GM12878 (cell line): ENCODE results near the gene ESR1. TPM values are rescaled to one million over a fixed set of nuclear protein-coding genes. Genes with fewer than 3 reads are reported as not detected.

Source experiments
- BRCA1 ChIP-seq: IDR thresholded peaks from 2 replicates; pipeline ENCODE4 v1.6.1; 2011; ENCODE audit warnings: low read depth, low read length, improper control_type of control experiment
- CREM ChIP-seq: IDR thresholded peaks from 2 replicates; pipeline ENCODE4 v1.6.1; 2014; ENCODE audit warnings: antibody characterized with exemption, low read depth
- DPF2 ChIP-seq: fragments of 450-650 bp; IDR thresholded peaks from 2 replicates; pipeline ENCODE4 v1.6.1; 2017; ENCODE audit warnings: mild to moderate bottlenecking
- IRF4 ChIP-seq: IDR thresholded peaks from 2 replicates; pipeline ENCODE4 v1.6.1; 2011; ENCODE audit warnings: low read depth, low read length
- PAX5 ChIP-seq: IDR thresholded peaks from 2 replicates; pipeline ENCODE4 v1.6.1; 2011; ENCODE audit warnings: low read depth, low read length, borderline replicate concordance
- SMAD1 ChIP-seq: fragments of 450-650 bp; IDR thresholded peaks from 2 replicates; pipeline ENCODE4 v1.6.1; 2018; ENCODE audit warnings: mild to moderate bottlenecking, low read depth; ENCODE audit not compliant: partially characterized antibody
- ZZZ3 ChIP-seq: IDR thresholded peaks from 2 replicates; pipeline ENCODE4 v1.6.1; 2011; ENCODE audit warnings: low read depth; ENCODE audit not compliant: control insufficient read depth, insufficient read length
- polyA plus RNA-seq, 11 experiments: library from polyadenylated mRNA; depleted of rRNA in 4 of 11; unstranded in 6 of 11; stranded (reverse) in 5 of 11; fragments of >200 nt; fragmentation: Nextera tagmentation in 4 of 11; fragmentation: Illumina TruSeq in 1 of 11; extraction: Ambion mirVana in 4 of 11; extraction: Trizol in 1 of 11; gene quantifications; 1 replicate in 1 of 11; 2 replicates in 10 of 11; pipeline versions ENCODE4 v1.2.1 to v1.2.3, GENCODE V29; 2011 to 2016; ENCODE audit warnings: inconsistent platforms in 2 of 11, missing spikeins in 2 of 11, low read depth in 1 of 11
- total RNA-seq, 4 experiments: library from RNA; depleted of rRNA in 3 of 4; stranded (reverse); fragments of >200 nt in 3 of 4; fragmentation: Illumina TruSeq in 1 of 4; extraction: Trizol in 1 of 4; gene quantifications; 2 replicates each; pipeline versions ENCODE4 v1.2.1 to v1.2.3, GENCODE V29; 2013 to 2021
- TF ChIP-seq, protein P1 (sequence below): IDR thresholded peaks from 2 replicates; pipeline ENCODE4 v1.6.1; 2011; ENCODE audit warnings: borderline replicate concordance, low read depth, mild to moderate bottlenecking, moderate library complexity, low read length; ENCODE audit not compliant: insufficient read depth, poor library complexity, severe bottlenecking
- TF ChIP-seq, protein P2 (sequence below): fragments of 450-650 bp; conservative IDR thresholded peaks from 2 replicates; pipeline ENCODE4 v1.6.1; 2017; ENCODE audit warnings: mild to moderate bottlenecking, moderate library complexity
- TF ChIP-seq, protein P3 (sequence below): fragments of 450-650 bp; formaldehyde crosslinking; IDR thresholded peaks from 2 replicates; pipeline ENCODE4 v1.5.0; 2022; ENCODE audit warnings: mild to moderate bottlenecking, missing genetic modification characterization
- TF ChIP-seq, protein P4 (sequence below): fragments of 450-650 bp; IDR thresholded peaks from 2 replicates; pipeline ENCODE4 v1.6.1; 2017; ENCODE audit warnings: low read depth, mild to moderate bottlenecking, moderate library complexity
- TF ChIP-seq, protein P5 (sequence below): IDR thresholded peaks from 2 replicates; pipeline ENCODE4 v1.6.1; 2012; ENCODE audit warnings: low read length, inconsistent platforms
- TF ChIP-seq, protein P6 (sequence below): IDR thresholded peaks from 2 replicates; pipeline ENCODE4 v1.6.1; 2012; ENCODE audit warnings: mild to moderate bottlenecking, low read depth, low read length

ESR1 gene
- total and polyA plus RNA-seq, 10 of the 15 experiments (the other 5 are each of a cell fraction or from before 2014, with no cell fraction given): 0.03 to 0.51 (median 0.21) TPM; not detected in 4

DNA sequence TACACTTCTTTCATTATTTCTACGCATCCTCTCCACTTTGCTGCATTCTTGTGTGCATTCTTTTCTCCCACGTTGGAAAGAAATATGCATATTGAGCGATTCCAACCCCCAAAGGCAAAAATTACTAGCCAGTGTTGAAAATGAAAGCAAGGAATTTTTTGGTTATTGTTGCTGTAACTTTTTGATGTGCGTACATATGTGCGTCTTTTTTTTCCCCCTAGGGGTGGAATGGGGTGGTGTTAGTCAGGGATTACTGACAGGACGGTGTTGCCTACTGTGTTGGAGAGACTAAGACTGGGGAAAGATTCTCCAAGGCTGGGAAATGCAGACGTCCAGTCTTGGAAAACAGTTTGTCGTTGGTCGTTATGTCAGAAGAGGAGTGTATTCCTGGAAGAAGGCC is 44.2 kb upstream of the ESR1 start (continued):
- TF ChIP-seq, protein P1, sequence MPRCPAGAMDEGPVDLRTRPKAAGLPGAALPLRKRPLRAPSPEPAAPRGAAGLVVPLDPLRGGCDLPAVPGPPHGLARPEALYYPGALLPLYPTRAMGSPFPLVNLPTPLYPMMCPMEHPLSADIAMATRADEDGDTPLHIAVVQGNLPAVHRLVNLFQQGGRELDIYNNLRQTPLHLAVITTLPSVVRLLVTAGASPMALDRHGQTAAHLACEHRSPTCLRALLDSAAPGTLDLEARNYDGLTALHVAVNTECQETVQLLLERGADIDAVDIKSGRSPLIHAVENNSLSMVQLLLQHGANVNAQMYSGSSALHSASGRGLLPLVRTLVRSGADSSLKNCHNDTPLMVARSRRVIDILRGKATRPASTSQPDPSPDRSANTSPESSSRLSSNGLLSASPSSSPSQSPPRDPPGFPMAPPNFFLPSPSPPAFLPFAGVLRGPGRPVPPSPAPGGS: no peak
- TF ChIP-seq BRCA1: no peak
- no peak for TF ChIP-seq IRF4
- TF ChIP-seq, protein P2, sequence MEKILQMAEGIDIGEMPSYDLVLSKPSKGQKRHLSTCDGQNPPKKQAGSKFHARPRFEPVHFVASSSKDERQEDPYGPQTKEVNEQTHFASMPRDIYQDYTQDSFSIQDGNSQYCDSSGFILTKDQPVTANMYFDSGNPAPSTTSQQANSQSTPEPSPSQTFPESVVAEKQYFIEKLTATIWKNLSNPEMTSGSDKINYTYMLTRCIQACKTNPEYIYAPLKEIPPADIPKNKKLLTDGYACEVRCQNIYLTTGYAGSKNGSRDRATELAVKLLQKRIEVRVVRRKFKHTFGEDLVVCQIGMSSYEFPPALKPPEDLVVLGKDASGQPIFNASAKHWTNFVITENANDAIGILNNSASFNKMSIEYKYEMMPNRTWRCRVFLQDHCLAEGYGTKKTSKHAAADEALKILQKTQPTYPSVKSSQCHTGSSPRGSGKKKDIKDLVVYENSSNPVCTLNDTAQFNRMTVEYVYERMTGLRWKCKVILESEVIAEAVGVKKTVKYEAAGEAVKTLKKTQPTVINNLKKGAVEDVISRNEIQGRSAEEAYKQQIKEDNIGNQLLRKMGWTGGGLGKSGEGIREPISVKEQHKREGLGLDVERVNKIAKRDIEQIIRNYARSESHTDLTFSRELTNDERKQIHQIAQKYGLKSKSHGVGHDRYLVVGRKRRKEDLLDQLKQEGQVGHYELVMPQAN: no peak
- TF ChIP-seq, protein P3, sequence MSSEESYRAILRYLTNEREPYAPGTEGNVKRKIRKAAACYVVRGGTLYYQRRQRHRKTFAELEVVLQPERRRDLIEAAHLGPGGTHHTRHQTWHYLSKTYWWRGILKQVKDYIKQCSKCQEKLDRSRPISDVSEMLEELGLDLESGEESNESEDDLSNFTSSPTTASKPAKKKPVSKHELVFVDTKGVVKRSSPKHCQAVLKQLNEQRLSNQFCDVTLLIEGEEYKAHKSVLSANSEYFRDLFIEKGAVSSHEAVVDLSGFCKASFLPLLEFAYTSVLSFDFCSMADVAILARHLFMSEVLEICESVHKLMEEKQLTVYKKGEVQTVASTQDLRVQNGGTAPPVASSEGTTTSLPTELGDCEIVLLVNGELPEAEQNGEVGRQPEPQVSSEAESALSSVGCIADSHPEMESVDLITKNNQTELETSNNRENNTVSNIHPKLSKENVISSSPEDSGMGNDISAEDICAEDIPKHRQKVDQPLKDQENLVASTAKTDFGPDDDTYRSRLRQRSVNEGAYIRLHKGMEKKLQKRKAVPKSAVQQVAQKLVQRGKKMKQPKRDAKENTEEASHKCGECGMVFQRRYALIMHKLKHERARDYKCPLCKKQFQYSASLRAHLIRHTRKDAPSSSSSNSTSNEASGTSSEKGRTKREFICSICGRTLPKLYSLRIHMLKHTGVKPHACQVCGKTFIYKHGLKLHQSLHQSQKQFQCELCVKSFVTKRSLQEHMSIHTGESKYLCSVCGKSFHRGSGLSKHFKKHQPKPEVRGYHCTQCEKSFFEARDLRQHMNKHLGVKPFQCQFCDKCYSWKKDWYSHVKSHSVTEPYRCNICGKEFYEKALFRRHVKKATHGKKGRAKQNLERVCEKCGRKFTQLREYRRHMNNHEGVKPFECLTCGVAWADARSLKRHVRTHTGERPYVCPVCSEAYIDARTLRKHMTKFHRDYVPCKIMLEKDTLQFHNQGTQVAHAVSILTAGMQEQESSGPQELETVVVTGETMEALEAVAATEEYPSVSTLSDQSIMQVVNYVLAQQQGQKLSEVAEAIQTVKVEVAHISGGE (CRISPR knock-in tag): no peak
- TF ChIP-seq, protein P4, sequence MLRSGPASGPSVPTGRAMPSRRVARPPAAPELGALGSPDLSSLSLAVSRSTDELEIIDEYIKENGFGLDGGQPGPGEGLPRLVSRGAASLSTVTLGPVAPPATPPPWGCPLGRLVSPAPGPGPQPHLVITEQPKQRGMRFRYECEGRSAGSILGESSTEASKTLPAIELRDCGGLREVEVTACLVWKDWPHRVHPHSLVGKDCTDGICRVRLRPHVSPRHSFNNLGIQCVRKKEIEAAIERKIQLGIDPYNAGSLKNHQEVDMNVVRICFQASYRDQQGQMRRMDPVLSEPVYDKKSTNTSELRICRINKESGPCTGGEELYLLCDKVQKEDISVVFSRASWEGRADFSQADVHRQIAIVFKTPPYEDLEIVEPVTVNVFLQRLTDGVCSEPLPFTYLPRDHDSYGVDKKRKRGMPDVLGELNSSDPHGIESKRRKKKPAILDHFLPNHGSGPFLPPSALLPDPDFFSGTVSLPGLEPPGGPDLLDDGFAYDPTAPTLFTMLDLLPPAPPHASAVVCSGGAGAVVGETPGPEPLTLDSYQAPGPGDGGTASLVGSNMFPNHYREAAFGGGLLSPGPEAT: no peak
- TF ChIP-seq, protein P5, sequence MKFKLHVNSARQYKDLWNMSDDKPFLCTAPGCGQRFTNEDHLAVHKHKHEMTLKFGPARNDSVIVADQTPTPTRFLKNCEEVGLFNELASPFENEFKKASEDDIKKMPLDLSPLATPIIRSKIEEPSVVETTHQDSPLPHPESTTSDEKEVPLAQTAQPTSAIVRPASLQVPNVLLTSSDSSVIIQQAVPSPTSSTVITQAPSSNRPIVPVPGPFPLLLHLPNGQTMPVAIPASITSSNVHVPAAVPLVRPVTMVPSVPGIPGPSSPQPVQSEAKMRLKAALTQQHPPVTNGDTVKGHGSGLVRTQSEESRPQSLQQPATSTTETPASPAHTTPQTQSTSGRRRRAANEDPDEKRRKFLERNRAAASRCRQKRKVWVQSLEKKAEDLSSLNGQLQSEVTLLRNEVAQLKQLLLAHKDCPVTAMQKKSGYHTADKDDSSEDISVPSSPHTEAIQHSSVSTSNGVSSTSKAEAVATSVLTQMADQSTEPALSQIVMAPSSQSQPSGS: no peak
- TF ChIP-seq DPF2: no peak
- no peak for TF ChIP-seq CREM
- no peak for TF ChIP-seq PAX5
- no peak for TF ChIP-seq ZZZ3
- TF ChIP-seq, protein P6, sequence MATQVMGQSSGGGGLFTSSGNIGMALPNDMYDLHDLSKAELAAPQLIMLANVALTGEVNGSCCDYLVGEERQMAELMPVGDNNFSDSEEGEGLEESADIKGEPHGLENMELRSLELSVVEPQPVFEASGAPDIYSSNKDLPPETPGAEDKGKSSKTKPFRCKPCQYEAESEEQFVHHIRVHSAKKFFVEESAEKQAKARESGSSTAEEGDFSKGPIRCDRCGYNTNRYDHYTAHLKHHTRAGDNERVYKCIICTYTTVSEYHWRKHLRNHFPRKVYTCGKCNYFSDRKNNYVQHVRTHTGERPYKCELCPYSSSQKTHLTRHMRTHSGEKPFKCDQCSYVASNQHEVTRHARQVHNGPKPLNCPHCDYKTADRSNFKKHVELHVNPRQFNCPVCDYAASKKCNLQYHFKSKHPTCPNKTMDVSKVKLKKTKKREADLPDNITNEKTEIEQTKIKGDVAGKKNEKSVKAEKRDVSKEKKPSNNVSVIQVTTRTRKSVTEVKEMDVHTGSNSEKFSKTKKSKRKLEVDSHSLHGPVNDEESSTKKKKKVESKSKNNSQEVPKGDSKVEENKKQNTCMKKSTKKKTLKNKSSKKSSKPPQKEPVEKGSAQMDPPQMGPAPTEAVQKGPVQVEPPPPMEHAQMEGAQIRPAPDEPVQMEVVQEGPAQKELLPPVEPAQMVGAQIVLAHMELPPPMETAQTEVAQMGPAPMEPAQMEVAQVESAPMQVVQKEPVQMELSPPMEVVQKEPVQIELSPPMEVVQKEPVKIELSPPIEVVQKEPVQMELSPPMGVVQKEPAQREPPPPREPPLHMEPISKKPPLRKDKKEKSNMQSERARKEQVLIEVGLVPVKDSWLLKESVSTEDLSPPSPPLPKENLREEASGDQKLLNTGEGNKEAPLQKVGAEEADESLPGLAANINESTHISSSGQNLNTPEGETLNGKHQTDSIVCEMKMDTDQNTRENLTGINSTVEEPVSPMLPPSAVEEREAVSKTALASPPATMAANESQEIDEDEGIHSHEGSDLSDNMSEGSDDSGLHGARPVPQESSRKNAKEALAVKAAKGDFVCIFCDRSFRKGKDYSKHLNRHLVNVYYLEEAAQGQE: no peak
- TF ChIP-seq SMAD1: no peak
